ENCODE data around the gene L3MBTL4.
"Not testable (repeated sequence)": the region's sequence is repeated elsewhere in the genome, so short reads cannot be mapped to it uniquely, and the experiment has no call there.

L3MBTL4 gene

DNA sequence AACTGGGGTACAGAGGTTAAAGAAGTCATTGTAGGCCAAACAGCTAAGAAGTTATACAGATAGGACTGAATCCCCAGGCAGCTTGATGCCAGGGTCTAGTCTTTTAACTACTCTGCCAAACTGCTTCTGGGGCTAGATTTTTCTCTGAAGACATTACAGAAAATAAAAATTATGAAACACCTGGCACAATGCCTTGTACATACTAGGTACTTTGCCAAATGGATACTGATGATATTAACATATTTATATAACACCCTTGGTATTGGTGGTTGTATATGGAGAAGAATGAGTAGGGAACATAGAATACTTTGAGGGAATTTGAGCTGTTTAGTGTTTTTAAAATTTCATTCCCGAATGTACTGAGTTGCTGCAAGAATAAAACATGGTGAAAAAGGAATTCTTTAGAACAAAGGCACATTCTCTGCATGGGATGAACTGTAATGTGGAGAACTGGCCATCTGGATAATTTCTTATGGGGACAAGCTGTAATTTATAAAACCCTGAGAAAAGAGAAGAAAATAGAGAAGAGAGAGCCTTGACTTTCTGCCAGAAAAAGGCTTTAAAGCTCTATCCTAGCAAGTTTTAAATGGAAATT, 308.5 kb downstream of the L3MBTL4 start:
- no peak for DNase-seq (ENCODE audit: low read depth)

DNA sequence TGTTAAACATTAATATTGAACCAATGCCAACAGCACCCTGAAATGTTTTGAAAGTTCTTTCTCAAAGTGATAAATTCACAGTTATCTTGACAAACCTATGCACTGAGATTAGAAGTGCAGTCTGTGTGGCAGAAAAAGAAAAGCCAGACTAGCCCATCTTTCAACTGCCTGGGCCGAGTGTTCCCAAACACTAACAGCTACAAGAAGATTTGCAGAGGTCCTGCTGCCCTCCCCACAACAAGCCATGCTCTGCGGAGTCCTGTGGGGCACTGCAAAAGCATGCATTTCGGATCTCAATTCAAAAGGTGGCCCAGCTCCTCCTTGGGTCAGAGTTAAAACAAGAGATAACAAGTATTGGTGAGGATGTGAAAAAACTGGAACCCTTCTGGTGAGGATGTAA, 311.0 kb downstream of the L3MBTL4 start:
- DNase-seq (ENCODE audit: low read depth): no peak

DNA sequence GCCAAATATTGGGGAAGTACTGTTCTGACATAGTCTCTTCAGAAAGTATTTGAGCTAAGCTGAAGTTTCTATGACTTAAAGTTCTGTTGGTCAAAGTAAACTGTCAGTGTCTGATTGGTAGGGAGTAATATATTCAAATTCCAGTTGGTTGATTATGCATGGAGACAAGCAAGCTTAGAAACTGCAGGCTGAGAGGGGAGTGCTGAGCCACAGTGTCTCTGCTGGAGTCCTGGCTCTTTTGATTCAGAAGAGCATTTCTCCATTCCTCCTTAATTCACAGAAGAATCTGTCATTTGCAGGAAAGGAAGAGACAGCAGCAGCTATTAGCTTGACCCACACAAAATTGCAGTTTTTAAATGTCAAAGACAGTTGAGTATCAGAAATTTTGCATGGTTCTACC, 318.0 kb downstream of the L3MBTL4 start:
- DNase-seq (ENCODE audit: low read depth): no peak

DNA sequence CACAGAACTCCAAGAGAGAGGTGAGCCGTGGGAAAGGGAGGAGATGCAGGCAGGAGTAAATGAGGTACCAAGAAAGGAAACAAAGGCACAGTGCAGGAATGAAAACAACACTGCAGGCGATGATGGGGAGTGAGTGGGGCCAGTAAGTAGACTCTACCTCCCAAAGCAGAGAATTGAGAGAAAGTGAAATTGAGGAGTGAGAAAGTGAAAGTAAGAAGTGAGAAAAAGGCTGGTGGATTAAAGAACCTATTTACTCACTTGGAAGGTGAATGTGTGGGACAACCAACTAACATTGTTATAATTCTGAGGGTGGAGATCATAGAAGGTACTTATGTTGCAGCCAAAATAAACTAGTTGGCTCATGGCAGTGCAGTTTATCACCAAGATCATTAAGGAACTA, 326.3 kb downstream of the L3MBTL4 start:
- no peak for DNase-seq (ENCODE audit: low read depth)

DNA sequence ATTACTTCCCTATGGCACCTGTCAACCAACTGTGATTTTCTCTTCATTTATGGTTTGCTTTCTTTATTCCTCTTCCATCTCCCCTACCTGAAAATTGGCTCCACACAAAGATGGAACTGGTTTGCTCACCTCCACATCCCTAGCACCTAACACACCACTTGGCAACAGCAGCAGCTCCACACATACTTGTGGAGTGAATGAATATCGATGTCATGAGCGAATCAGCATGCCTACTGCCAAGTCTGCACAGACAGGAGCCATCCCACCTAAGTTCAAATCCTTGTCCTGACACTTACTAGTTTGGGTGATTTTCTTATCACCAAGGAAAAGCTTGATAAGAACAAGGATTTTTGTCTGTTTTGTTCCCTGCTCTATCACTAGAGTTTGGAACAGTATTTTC, 328.0 kb downstream of the L3MBTL4 start:
- DNase-seq (ENCODE audit: low read depth): no peak

DNA sequence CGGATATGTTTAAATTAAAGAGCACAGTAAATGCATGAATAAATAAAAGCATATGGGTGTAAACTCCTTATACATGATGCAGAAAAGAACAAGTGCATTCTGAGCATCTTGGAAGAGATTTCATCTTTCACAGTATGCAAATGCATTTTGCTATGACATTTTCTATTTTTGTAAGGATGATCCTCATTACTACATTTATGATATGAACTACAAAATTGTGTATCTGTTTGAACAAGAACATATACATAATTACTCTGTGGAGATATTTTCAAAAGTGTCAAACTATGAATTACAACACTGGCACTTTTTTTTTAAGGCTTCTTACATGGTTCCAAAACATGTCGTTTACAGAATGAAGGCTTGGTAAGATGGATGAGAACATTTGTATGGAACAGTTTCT, 335.3 kb downstream of the L3MBTL4 start:
- DNase-seq (ENCODE audit: low read depth): no peak

DNA sequence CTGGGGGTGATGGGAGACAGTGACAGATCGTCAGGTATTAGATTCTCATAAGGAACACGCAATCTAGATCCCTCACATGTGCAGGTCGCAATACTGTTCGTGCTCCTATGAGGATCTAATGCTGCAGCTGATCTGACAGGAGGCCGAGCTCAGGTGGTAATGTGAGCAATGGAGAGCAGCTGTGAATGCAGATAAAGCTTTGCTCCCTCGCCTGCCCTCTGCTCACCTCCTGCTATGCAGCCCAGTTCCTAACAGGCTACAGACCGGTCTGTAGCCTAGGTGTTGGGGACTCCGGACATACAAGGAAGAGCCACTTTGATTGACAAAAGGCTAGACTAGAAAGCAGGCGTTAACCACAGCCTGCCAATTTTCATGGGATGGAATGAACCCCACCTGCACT, 335.8 kb downstream of the L3MBTL4 start:
- DNase-seq (ENCODE audit: low read depth): no peak

DNA sequence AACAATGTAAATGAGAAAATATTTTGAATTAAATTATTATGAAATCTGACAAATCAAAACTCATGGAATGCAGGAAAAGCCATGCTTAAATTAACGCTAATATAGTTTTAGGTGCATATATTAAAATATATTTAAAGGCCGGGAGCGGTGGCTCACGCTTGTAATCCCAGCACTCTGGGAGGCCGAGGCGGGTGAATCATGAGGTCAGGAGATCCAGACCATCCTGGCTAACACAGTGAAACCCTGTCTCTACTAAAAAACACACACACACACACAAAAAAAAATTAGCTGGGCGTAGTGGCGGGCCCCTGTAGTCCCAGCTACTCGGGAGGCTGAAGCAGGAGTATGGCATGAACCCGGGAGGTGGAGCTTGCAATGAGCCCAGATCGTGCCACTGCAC, 342.3 kb downstream of the L3MBTL4 start:
- DNase-seq (ENCODE audit: low read depth): not testable (repeated sequence)

DNA sequence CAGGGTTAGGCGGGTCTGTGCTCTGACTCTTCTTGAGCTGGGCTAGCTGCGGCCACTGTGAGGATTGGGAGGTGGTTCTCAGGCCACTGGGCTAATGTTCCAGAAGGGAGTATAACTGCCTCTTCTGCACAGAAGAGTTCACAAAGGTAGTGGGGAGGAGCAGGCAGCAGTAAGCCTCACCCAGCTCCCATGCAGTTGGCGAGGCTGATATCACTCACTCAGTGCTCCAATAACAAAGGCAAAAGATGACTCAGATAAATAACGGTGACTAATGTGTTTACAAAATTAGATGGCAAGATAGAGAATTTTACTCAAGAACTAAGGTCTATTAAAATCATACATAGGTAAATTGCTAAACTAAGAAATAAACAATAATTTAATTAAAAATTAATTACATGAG, 345.2 kb downstream of the L3MBTL4 start:
- no peak for DNase-seq (ENCODE audit: low read depth)

DNA sequence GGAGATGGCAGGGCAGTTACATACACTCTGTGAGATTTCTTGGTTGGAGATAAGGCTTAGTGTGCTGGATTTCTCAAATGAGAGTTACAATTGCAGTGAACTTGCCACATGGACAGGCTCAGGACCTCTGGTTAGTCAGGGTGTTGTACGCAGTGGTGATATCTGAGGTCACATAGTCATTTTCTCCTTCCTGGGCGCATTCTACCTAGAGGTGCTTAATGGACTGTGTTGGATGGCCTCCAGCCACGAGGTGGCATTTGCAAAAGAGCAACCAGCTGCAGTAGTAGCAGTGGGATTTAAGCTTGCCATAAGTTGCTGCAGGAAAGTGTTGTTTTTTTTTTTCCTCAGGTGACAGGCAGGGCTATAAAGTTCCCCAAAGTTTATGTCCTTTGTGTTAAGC, 345.6 kb downstream of the L3MBTL4 start:
- no peak for DNase-seq (ENCODE audit: low read depth)

DNA sequence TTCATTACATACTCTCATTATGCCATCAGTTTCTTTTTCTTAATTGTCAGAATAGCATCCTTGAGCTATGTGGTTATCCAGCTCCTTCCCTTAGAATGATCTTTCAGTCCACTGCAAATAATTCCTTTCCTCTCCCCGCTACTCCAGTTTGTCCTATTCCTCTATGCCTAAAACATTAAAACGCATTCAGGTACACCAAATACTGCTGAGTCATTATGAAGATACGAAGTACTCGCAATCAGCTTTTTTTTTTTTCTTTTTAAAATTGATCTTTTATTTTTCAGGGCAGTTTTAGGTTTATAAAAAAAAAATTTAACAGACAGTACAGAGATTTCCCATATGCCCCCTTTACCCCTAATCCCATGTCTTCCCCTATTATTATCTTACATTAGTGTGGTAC, 354.6 kb downstream of the L3MBTL4 start:
- DNase-seq (ENCODE audit: low read depth): no peak

DNA sequence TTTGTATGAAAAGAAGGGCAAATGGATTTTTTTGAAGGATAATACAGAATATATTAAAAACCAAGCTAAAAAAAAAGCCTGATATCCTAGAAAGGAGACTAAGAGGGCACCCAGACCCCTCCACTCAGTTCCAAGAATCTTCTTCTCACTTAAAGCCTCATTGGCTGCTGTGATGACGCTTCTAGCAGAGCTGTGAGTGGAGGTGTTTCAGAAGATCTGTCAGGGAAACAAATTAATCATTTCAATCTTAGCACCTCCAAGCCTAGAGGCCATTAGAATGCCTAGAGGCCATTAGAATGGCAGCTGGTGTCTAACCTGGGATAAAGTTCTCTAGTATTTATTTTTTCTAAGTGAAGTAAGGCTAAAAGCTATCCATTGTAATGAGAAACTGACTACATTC, 355.2 kb downstream of the L3MBTL4 start:
- no peak for DNase-seq (ENCODE audit: low read depth)

DNA sequence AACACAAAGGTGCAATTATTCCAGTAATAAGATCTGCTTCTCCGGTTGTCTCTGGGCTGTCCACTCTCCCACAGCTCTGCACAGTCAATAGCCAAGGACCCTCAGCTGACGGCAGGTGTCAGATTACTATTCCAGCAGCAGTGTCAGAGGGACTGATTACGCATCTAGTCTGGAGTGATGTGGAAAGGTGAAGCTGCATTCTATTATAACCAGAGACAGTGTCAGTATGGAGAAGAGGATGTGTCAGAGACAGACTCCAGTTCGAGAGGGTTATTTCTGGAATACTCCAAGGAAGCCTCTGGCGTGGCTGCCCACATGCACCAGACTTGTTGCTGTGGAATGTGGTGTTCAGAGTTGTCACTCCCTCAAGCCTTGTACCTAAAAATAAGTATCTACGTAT, 355.8 kb downstream of the L3MBTL4 start:
- no peak for DNase-seq (ENCODE audit: low read depth)

DNA sequence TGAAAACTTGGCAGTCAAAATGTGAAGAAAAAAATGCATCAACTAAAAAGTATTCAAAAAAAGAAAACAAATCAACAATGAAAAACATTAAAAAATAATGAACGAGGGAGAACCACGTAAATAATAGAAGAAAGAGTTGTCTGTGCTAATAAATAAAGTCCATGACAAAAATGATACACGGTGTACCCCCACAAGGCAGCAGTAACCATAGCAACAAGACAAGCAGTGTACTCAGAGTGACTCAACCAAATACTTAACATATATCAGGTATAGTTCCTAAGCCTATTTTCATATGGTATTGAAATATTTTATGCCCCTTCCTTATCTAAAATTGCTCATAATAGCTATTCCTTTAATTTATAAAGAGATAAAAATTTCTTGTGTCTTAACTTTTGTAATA, 357.1 kb downstream of the L3MBTL4 start:
- DNase-seq (ENCODE audit: low read depth): no peak

DNA sequence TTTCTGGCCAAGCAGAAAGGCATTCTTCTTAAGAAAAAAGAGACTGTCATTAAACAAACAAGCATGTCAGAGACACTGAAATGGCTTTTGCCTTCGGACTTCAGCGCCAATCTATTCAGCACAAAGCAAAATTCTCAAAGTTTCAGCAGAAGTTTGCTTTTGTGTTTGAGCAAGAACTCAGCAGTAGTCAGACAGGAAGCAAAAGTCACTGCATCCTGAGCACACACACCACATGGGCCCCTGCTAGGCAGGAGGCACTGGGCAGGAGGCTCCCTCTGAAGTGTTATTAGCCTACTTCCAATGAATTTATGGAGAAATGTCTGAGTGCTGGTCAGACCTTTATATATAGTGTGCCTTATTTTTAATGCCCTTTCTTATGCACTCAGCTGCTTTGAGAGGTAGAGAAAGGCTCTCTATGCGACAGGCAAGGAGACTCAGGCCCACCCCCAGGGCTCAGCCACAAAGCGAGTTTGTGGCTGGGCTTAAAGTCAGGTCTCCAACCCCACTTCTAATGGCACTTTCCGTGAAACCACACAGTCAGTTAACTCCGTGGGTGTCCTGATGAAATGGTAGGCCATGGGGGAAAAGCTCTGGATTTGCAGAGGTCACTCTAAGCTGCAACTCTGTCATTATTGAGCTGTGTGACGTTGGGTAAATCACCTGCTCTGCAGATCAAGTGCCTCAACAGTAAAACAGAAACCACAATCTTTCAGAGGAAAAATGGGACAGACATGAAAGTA, 358.4 kb downstream of the L3MBTL4 start:
- DNase-seq (ENCODE audit: low read depth): no peak

DNA sequence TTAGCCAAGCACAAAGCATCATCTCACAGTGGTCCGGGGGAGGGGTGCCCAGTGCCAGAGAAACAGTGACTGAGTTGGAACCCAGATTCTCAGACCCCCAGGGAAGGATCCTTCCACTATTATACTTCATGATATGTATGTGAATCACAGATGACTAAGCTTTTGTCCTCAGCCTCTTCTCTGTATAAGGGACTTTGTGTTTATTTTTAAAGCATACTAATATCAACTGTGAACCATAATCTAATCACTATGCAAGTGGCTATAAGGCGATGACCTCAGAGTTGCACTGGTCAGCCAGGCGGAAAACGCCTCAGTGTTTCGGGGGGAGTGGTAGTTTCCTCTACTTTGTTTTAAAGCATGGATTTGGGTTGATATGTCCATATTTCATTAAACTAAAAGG, 359.0 kb downstream of the L3MBTL4 start:
- no peak for DNase-seq (ENCODE audit: low read depth)

DNA sequence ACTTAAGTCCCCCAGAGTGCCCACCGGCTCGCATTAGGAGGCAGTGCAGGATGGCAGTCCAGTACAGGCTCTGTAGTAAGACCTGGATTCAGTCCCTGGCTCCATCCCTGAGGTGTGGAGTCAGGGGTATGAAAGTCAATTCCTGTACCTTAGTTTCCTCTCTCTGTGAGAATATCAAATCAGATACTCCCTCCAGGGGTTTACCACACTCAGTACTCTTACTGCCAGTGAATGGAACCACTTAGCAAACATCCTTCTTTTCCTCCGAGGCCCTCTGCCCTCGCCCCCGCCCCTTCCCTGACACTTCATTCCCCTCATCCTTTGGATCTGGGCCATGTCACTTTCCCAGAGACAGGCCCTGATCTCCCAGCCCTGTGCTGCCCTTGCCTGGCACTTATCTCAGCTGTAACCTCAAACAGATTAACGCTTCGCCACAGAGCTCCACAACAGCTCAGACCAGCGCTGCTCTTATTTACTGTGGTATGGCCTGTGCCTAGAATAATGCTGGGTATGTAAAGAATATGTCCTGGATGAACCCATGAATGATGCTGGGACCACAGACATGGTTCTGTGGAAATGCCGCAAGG, 360.4 kb downstream of the L3MBTL4 start:
- DNase-seq (ENCODE audit: low read depth): no peak

DNA sequence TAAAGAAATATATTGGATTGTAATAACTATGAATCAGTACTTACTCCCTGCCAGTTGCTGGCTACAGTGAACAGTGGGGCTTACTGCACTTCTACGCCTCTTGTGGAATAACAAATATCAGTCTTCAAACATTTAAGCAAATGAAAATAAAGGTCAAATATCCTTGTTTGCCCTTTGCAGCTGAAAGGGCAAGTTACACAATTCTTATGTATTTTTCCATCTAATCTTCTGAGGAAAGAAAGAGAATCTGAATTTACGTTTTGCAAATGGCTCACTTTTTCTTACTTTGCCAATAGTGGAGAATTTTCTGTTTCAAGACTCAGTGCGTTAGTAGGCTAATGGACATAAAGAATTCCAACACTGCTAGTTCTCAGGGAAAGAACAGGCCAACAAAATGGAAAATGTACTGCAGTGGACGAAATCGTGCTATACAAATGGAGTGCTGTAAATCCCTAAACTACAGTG, 362.2 kb downstream of the L3MBTL4 start:
- no peak for DNase-seq (ENCODE audit: low read depth)

DNA sequence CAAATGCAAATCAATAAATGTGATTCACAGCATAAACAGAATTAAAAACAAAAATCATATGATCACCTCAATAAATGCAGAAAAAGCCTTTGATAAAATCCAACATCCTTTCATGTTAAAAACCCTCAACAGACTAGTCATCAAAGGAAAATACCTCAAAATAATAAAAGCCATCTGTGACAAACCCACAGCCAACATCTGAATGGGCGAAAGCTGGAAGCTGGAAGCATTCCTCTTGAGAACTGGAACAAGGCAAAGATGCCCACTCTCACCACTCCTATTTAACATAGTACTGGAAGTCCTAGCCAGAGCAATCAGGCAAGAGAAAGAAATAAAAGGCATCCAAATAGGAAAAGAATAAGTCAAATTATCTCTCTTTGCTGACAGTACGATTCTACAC, 367.1 kb downstream of the L3MBTL4 start:
- DNase-seq (ENCODE audit: low read depth): not testable (repeated sequence)

DNA sequence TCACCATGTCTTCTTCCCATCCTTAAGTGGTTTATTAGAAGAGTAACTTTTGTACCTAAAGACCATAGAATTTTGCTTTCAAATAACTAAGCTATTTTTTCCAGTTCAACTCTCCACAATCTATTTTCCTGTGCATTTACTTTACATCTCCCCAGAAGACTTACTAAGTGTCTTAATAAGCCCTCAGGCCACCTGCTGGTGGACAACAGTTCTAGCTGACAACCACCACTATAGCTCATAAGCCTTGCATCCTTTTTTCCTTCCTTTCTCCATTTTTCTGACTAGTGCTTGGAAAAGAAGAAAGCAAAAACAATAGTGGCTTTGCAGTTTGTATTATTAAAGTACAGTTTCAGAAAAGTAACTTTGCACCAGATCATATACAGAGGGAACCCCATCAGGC, 369.9 kb downstream of the L3MBTL4 start:
- no peak for DNase-seq (ENCODE audit: low read depth)

DNA sequence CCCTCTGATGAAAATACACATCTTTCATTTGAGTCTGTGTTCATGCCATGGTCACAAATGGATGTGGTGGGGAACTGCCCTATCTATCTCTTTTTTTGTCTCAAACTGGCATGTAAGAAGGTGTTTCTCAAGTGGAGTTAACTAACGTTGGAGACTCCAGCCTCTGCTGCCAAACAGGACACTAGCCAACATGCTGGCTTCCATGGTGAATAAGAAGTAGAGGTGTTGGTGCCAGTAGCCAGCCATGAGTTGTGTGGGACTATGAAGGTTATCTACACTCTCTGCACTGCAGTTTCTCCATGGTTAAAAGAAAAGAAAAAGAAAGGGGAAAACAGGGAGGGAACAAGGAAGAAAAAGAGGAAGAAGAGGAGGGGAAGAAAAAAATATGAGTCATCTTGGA, 370.4 kb downstream of the L3MBTL4 start:
- DNase-seq (ENCODE audit: low read depth): no peak

DNA sequence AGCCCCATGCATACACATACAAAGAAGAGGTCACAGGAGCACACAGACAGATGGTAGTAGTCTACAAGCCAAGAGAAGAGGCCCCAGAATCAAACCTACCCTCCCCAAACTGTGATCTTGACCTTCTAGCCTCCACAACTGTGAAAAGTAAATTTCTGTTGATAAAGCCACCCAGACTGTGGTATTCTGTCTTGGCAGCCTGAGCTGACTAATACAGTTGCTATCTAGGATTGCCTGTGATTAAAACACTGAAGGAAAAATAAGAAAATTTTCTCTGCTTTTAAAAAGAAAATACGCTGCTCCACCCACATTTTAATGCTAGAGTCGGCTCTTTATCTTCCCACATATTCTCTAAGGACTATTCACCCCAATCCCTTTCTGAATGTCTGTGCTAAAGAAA, 375.7 kb downstream of the L3MBTL4 start:
- DNase-seq (ENCODE audit: low read depth): no peak

DNA sequence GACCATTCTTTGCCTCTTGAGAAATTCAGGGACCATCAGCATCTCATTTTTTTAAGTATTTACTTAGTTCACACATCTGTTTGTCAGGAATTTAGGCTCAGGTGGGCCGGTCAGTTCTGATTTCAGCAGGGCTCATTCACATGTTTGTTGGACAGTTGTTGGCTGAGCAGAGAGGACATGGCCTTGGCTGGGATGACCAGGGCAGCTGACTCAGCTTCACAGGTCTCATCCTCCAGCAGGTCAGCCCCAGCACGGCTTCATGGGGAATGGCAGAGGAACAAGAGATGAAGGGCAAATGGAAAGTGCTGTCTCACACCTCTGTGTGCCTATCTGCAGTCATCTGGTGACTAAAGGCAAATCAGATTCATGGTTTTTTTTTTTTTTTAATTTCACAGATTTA, 383.3 kb downstream of the L3MBTL4 start:
- no peak for DNase-seq (ENCODE audit: low read depth)

DNA sequence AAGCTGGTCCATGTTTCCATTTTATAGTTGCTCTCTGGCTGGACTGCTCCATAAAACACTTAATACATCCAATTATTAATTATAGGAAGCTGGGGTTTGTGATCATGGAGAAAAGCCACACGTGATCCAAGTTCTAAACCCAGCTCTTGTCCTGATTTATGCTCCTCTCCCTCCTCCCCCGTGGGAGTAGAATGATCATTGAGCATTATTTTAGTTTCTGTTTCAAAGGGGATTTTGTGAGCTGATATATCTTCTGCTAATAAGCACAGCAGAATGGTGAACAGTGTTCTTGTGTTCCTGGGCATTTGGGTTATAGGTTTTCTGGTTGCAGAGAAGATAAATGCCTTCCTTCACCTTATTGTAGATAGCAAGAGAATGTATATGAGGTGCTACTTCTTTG, 383.7 kb downstream of the L3MBTL4 start:
- no peak for DNase-seq (ENCODE audit: low read depth)
